ENCODE results near the gene TMEM234.
A peak's percentile ranks its signal among the peaks of the same experiment; 100 is the strongest.

Gene TMEM234

GRCh38 chr1:32205401-32206370 is 16.5 kb downstream of the TMEM234 start, which contains the start of gene IQCC:
Gene IQCC, plus strand, starts transcription at chr1:32205671. Its CDS starts 11 bp downstream, at chr1:32205682.
- TF ChIP-seq ZNF70 (CRISPR knock-in tag; IDR thresholded peaks at IDR 0.05) (peak; percentile 77), BACH2 (CRISPR knock-in tag; IDR thresholded peaks at IDR 0.05; ENCODE audit: borderline replicate concordance) (no peak), CSRNP3 (CRISPR knock-in tag; IDR thresholded peaks at IDR 0.05) (0 out of 2 replicates have a peak, but pooled peaks have one; percentile 38)
- peak; percentile 72 for ATAC-seq

- no peak for TF ChIP-seq CSRNP3 (CRISPR knock-in tag; IDR thresholded peaks at IDR 0.05)
- no peak for TF ChIP-seq ARNTL (CRISPR knock-in tag; IDR thresholded peaks at IDR 0.05; ENCODE audit: borderline replicate concordance, low read depth)
- TF ChIP-seq ESRRG (CRISPR knock-in tag; IDR thresholded peaks at IDR 0.05) = no peak
- TF ChIP-seq PATZ1 (CRISPR knock-in tag; IDR thresholded peaks at IDR 0.05; ENCODE audit: borderline replicate concordance) = no peak
- TF ChIP-seq ZNF565 (CRISPR knock-in tag; conservative IDR thresholded peaks at IDR 0.05; ENCODE audit: low read depth) = no peak
- no peak for TF ChIP-seq ZFP30 (CRISPR knock-in tag; IDR thresholded peaks at IDR 0.05)
- TF ChIP-seq CREB5 (CRISPR knock-in tag; IDR thresholded peaks at IDR 0.05; ENCODE audit: low read depth) = no peak
- TF ChIP-seq GLIS3 (CRISPR knock-in tag; IDR thresholded peaks at IDR 0.05) = no peak
- TF ChIP-seq, protein P1, sequence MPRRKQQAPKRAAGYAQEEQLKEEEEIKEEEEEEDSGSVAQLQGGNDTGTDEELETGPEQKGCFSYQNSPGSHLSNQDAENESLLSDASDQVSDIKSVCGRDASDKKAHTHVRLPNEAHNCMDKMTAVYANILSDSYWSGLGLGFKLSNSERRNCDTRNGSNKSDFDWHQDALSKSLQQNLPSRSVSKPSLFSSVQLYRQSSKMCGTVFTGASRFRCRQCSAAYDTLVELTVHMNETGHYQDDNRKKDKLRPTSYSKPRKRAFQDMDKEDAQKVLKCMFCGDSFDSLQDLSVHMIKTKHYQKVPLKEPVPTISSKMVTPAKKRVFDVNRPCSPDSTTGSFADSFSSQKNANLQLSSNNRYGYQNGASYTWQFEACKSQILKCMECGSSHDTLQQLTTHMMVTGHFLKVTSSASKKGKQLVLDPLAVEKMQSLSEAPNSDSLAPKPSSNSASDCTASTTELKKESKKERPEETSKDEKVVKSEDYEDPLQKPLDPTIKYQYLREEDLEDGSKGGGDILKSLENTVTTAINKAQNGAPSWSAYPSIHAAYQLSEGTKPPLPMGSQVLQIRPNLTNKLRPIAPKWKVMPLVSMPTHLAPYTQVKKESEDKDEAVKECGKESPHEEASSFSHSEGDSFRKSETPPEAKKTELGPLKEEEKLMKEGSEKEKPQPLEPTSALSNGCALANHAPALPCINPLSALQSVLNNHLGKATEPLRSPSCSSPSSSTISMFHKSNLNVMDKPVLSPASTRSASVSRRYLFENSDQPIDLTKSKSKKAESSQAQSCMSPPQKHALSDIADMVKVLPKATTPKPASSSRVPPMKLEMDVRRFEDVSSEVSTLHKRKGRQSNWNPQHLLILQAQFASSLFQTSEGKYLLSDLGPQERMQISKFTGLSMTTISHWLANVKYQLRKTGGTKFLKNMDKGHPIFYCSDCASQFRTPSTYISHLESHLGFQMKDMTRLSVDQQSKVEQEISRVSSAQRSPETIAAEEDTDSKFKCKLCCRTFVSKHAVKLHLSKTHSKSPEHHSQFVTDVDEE (CRISPR knock-in tag; IDR thresholded peaks at IDR 0.05) = no peak
- no peak for TF ChIP-seq RARB (CRISPR knock-in tag; IDR thresholded peaks at IDR 0.05)
- TF ChIP-seq, protein P2, sequence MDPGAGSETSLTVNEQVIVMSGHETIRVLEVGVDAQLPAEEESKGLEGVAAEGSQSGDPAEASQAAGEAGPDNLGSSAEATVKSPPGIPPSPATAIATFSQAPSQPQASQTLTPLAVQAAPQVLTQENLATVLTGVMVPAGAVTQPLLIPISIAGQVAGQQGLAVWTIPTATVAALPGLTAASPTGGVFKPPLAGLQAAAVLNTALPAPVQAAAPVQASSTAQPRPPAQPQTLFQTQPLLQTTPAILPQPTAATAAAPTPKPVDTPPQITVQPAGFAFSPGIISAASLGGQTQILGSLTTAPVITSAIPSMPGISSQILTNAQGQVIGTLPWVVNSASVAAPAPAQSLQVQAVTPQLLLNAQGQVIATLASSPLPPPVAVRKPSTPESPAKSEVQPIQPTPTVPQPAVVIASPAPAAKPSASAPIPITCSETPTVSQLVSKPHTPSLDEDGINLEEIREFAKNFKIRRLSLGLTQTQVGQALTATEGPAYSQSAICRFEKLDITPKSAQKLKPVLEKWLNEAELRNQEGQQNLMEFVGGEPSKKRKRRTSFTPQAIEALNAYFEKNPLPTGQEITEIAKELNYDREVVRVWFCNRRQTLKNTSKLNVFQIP (CRISPR knock-in tag; IDR thresholded peaks at IDR 0.05; ENCODE audit: borderline replicate concordance, low read depth) = no peak
- no peak for TF ChIP-seq ISL1 (CRISPR knock-in tag; IDR thresholded peaks at IDR 0.05)
- no peak for ATAC-seq
Observed at GRCh38 chr1:32204943-32205361, 17.2 kb downstream of the TMEM234 start.

DNA sequence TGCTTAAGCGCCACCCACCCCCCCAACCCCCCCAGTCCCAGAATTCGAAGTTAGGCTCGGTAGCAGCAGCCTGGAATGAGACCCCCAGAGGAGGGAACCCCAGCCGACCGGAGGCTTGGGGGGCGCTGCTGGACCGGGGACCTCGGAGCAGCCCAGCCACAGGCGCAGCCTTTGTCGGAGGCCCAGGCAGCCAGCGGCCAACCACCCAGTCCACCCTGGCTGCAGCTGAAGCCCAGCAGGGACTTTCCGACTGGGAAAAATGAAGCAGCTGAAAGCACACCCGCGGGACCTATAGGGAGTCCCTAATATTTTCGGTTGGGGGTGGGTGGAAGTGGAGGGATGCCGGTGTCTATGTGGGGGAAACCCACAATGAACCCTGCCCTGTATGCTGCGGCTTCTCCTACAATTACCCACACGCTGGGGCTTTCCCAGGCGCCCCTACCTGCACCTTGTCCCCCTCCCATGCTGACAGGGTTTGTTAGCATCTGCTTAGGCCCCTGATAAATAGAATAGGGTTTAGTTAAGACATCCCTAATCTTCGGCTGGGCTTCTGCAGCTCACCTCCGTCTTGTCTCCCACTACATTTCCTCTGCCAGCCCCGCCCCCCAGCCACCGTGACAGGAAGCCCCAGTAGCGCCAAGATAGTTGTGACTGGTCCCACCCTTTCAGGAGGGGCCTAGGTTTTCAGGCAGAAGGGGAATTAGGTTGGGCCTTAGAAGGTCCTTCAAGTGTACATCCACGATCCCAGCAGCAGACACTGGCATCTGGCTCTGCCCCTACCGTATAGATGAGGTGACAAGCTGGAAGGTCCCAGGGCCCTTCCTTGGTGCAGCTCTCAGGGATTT is 20.9 kb downstream of the TMEM234 start:
- peak; percentile 53 for ATAC-seq
- TF ChIP-seq PATZ1 (CRISPR knock-in tag; IDR thresholded peaks at IDR 0.05; ENCODE audit: borderline replicate concordance) = no peak
- TF ChIP-seq ARNTL (CRISPR knock-in tag; IDR thresholded peaks at IDR 0.05; ENCODE audit: borderline replicate concordance, low read depth) = no peak
- no peak for TF ChIP-seq GLIS3 (CRISPR knock-in tag; IDR thresholded peaks at IDR 0.05)
- TF ChIP-seq SNAI2 (CRISPR knock-in tag; IDR thresholded peaks at IDR 0.05) = no peak
- no peak for TF ChIP-seq CSDC2 (CRISPR knock-in tag; IDR thresholded peaks at IDR 0.05)
- no peak for TF ChIP-seq TCF4 (CRISPR knock-in tag; IDR thresholded peaks at IDR 0.05; ENCODE audit: borderline replicate concordance)
- no peak for TF ChIP-seq CREB5 (CRISPR knock-in tag; IDR thresholded peaks at IDR 0.05; ENCODE audit: low read depth)
- no peak for TF ChIP-seq TOX (CRISPR knock-in tag; IDR thresholded peaks at IDR 0.05; ENCODE audit: borderline replicate concordance)
- no peak for TF ChIP-seq ZC3H10 (CRISPR knock-in tag; IDR thresholded peaks at IDR 0.05)

All from SK-N-SH treated with all-trans-retinoic acid at 6 μM for 48 hours (cell line).